ENCODE measurements around the gene HERC2. TPM values are rescaled to one million over a fixed set of nuclear protein-coding genes. Genes with fewer than 3 reads are reported as not detected.

The HERC2 gene
- total and polyA plus RNA-seq, 2 of the 8 experiments (the other 6 are each of a cell fraction or from before 2014, with no cell fraction given): 83.0 to 88.7 TPM

DNA sequence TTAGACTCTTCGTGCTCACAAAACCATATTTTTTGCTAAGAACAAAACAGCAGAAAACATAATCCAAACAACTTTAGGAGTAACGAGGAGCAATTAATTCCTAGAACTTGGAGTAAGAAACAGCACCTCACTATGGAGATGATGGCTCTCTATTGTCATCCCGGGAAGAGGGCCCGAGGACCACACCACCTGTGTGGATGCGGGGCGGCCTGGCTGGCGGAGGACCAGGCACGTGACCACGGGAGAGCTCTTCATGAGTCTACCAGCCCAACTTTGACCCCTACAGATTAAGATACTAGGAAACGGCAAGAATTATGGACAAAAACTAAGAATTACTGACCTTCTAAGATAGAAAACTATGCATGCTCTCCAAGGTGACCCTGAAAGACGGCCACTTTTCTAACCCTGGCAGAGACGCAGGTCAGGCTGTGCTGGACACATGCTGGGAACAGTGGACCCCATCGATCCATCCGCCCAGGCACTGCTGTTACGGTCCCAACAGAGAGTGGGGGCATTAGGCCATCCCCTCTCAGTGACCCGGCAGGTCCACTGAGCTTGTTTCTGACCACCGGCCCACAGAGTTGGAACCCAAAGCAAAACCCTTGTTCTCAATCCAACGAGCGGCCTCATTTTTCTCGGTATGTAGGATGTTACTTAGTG is 209.7 kb downstream of the HERC2 start (continued):
- TF ChIP-seq, protein P1, sequence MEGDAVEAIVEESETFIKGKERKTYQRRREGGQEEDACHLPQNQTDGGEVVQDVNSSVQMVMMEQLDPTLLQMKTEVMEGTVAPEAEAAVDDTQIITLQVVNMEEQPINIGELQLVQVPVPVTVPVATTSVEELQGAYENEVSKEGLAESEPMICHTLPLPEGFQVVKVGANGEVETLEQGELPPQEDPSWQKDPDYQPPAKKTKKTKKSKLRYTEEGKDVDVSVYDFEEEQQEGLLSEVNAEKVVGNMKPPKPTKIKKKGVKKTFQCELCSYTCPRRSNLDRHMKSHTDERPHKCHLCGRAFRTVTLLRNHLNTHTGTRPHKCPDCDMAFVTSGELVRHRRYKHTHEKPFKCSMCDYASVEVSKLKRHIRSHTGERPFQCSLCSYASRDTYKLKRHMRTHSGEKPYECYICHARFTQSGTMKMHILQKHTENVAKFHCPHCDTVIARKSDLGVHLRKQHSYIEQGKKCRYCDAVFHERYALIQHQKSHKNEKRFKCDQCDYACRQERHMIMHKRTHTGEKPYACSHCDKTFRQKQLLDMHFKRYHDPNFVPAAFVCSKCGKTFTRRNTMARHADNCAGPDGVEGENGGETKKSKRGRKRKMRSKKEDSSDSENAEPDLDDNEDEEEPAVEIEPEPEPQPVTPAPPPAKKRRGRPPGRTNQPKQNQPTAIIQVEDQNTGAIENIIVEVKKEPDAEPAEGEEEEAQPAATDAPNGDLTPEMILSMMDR (IDR thresholded peaks at IDR 0.05; ENCODE audit: control extremely low read depth in 1 of 3, insufficient read depth in 1 of 3, low read depth in 1 of 3, low read length in 3 of 3): no peak
- TF ChIP-seq ASH2L (IDR thresholded peaks at IDR 0.05; ENCODE audit: low read length): no peak
- TF ChIP-seq CBX8 (IDR thresholded peaks at IDR 0.05; ENCODE audit: borderline replicate concordance, low read depth, low read length): no peak
- TF ChIP-seq, protein P2, sequence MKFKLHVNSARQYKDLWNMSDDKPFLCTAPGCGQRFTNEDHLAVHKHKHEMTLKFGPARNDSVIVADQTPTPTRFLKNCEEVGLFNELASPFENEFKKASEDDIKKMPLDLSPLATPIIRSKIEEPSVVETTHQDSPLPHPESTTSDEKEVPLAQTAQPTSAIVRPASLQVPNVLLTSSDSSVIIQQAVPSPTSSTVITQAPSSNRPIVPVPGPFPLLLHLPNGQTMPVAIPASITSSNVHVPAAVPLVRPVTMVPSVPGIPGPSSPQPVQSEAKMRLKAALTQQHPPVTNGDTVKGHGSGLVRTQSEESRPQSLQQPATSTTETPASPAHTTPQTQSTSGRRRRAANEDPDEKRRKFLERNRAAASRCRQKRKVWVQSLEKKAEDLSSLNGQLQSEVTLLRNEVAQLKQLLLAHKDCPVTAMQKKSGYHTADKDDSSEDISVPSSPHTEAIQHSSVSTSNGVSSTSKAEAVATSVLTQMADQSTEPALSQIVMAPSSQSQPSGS (IDR thresholded peaks at IDR 0.05; ENCODE audit: low read length): no peak
- no peak for TF ChIP-seq BRCA1 (IDR thresholded peaks at IDR 0.05; ENCODE audit: low read depth, low read length)
- no peak for TF ChIP-seq GTF2F1 (IDR thresholded peaks at IDR 0.05; ENCODE audit: borderline replicate concordance, low read depth, low read length)
